ENCODE results near the gene GPR68. TPM values are rescaled to one million over a fixed set of nuclear protein-coding genes. Genes with fewer than 3 reads are reported as not detected.

Gene GPR68
- total RNA-seq, 2 donors from 2014 or later: 0.55 to 1.4 TPM

GRCh38 chr14:91238661-91239060, 5.8 kb downstream of the GPR68 start:
- H3K9me3 ChIP-seq: no peaks in the 10 kb centered on the region
- TF ChIP-seq CTCF (IDR thresholded peaks at IDR 0.05): no peak
- H3K27ac ChIP-seq: no peak overlapping the region
- DNase-seq (ENCODE audit: low spot score): no peak
- no peaks in the 10 kb centered on the region for H3K27me3 ChIP-seq
- H3K4me3 ChIP-seq: no peak overlapping the region
- H3K4me1 ChIP-seq: peaks cover 0 to 8% of the 10 kb centered on the region in 2 donors
- no peaks in the 10 kb centered on the region for H3K36me3 ChIP-seq

GRCh38 chr14:91238085-91238484, 6.4 kb downstream of the GPR68 start:
- no peaks in the 10 kb centered on the region for H3K27me3 ChIP-seq
- no peaks in the 10 kb centered on the region for H3K36me3 ChIP-seq
- peaks cover 0 to 3% of the 10 kb centered on the region in 2 donors for H3K4me1 ChIP-seq
- H3K27ac ChIP-seq: no peak overlapping the region
- DNase-seq (ENCODE audit: low spot score): no peak
- H3K4me3 ChIP-seq: no peak overlapping the region
- TF ChIP-seq CTCF (IDR thresholded peaks at IDR 0.05): no peak
- no peaks in the 10 kb centered on the region for H3K9me3 ChIP-seq

DNA sequence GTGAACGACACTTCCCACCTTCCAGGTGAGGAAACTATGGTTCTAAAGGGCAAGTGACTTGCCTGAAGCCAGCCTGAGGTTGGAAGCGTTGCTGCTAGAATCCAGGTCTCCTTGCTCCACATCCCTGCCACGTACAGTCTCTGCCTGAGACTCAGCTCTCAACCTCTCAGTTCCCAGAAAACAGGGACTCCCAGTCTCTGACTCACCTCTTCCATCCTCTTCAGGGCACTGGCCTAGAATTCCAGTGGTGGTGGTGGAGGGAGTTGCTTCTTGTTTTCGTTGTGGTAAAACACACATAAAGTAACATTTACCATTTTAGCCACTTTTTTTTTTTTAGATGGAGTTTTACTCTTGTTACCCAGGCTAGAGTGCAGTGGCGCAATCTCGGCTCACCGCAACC, 7.3 kb downstream of the GPR68 start:
- no peaks in the 10 kb centered on the region for H3K9me3 ChIP-seq
- no peaks in the 10 kb centered on the region for H3K4me1 ChIP-seq
- no peak overlapping the region for H3K4me3 ChIP-seq
- no peaks in the 10 kb centered on the region for H3K27me3 ChIP-seq
- H3K27ac ChIP-seq: no peak overlapping the region
- TF ChIP-seq CTCF (IDR thresholded peaks at IDR 0.05): no peak
- H3K36me3 ChIP-seq: no peaks in the 10 kb centered on the region
- no peak for DNase-seq (ENCODE audit: low spot score)

DNA sequence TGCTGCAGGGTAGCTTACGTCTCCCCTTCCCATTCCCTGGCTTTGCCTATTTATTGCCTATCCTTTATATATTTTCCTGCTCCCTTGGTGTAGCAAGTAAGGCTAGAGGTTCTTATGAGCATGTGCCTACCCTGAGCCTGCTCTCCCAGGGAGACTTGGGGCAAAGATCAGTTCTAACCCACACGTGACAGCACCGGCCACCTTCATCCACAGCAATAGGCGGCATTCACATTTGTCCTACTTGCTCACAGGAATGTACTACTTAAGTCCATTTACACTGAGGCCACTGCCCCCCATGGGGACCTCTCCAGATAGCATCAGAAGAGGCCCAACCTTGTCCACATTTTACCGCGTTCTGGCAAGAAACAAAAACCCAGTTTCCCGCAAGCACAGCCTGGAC, 8.7 kb downstream of the GPR68 start:
- Histone ChIP-seq H3K27ac (no peak overlapping the region), H3K9me3 (no peaks in the 10 kb centered on the region), H3K27me3 (no peaks in the 10 kb centered on the region), H3K36me3 (no peaks in the 10 kb centered on the region), H3K4me3 (no peak overlapping the region), H3K4me1 (no peaks in the 10 kb centered on the region)
- no peak for TF ChIP-seq CTCF (IDR thresholded peaks at IDR 0.05)
- no peak for DNase-seq (ENCODE audit: low spot score)

GRCh38 chr14:91234791-91235114, 9.8 kb downstream of the GPR68 start:
- no peak for DNase-seq (ENCODE audit: low spot score)

More at GRCh38 chr14:91234791-91235114, 9.8 kb downstream of the GPR68 start:
- Histone ChIP-seq H3K4me1 (no peaks in the 10 kb centered on the region), H3K27ac (no peak overlapping the region), H3K4me3 (no peak overlapping the region), H3K9me3 (no peaks in the 10 kb centered on the region), H3K27me3 (no peaks in the 10 kb centered on the region), H3K36me3 (no peaks in the 10 kb centered on the region)
- no peak for TF ChIP-seq CTCF (IDR thresholded peaks at IDR 0.05)
